ENCODE results near the gene ARHGAP33. TPM values are rescaled to one million over a fixed set of nuclear protein-coding genes. Genes with fewer than 3 reads are reported as not detected.

The ARHGAP33 gene
- polyA plus RNA-seq, 1 donor from 2014 or later = 20.5 TPM

- no peak overlapping the region for H3K9ac ChIP-seq (ENCODE audit: low read length)
These were observed 21.5 kb downstream of the ARHGAP33 start for GRCh38 chr19:35796645-35797542.

More at GRCh38 chr19:35796645-35797542, 21.5 kb downstream of the ARHGAP33 start:
- Histone ChIP-seq H3K9me3 (ENCODE audit: low read length) (no peaks in the 10 kb centered on the region), H3K9me2 (ENCODE audit: insufficient read depth, low read length) (no peaks in the 10 kb centered on the region), H3K36me3 (ENCODE audit: insufficient read depth, low read length) (no peaks in the 10 kb centered on the region), H3K27ac (ENCODE audit: low read length) (no peak overlapping the region), H3K4me2 (ENCODE audit: low read length) (no peak overlapping the region), H3F3A (ENCODE audit: insufficient read depth, low read length, poor library complexity, severe bottlenecking) (no peaks in the 10 kb centered on the region), H3K79me2 (replicated peaks; ENCODE audit: insufficient read depth, low read length) (no peaks in the 10 kb centered on the region), H4K20me1 (ENCODE audit: insufficient read depth) (no peaks in the 10 kb centered on the region), H2AFZ (ENCODE audit: low read depth, low read length) (no peak overlapping the region), H3K27me3 (ENCODE audit: insufficient read depth, low read depth, low read length) (peaks cover 19% of the 10 kb centered on the region), H3K4me3 (ENCODE audit: low read length) (no peak overlapping the region)
- no peak for TF ChIP-seq POLR2AphosphoS5 (IDR thresholded peaks at IDR 0.05)
- no peak for TF ChIP-seq RAD21 (conservative IDR thresholded peaks at IDR 0.05)
- TF ChIP-seq SMC3 (conservative IDR thresholded peaks at IDR 0.05; ENCODE audit: poor library complexity) = no peak
- no peak for TF ChIP-seq MXI1 (conservative IDR thresholded peaks at IDR 0.05; ENCODE audit: poor library complexity, severe bottlenecking)
- TF ChIP-seq EZH2 (IDR thresholded peaks at IDR 0.05; ENCODE audit: borderline replicate concordance, insufficient read depth, low read length, poor library complexity, severe bottlenecking) = no peak
- no peak for TF ChIP-seq REST (IDR thresholded peaks at IDR 0.05; ENCODE audit: borderline replicate concordance)
- no peak for TF ChIP-seq TAF1 (IDR thresholded peaks at IDR 0.05; ENCODE audit: low read depth)
- no peak for TF ChIP-seq CTCF (IDR thresholded peaks at IDR 0.05; ENCODE audit: poor library complexity, severe bottlenecking)
- no peak for TF ChIP-seq EP300 (conservative IDR thresholded peaks at IDR 0.05; ENCODE audit: poor library complexity, severe bottlenecking)
